Gastrocnemius medialis (tissue), 4 donors: ENCODE measurements around the gene OGT. TPM values are rescaled to one million over a fixed set of nuclear protein-coding genes. Genes with fewer than 3 reads are reported as not detected.

Source experiments
- ATAC-seq, 2 donors: fragments of 150-250 bp; one replicate each; pipeline ENCODE4 v1.9.1; 2016
- DNase-seq, 2 donors: peaks; one replicate each; pipeline ENCODE4 v3.0.0-alpha.2; 2019
- H3K27ac ChIP-seq, 4 donors: fragments of 200-600 bp; sonication (generic); 1 replicate in 1 of 4; 2 replicates in 3 of 4; pipeline ENCODE4 v1.5.1; 2016 to 2018; ENCODE audit warnings: mild to moderate bottlenecking in 2 of 4, moderate library complexity in 1 of 4
- H3K27me3 ChIP-seq, 3 donors: fragments of 200-600 bp; sonication (generic) in 2 of 3; 1 replicate in 1 of 3; 2 replicates in 2 of 3; pipeline versions ENCODE4 v1.5.1 to v1.6.0; 2016 to 2019; ENCODE audit warnings: mild to moderate bottlenecking in 1 of 3, moderate library complexity in 1 of 3
- H3K36me3 ChIP-seq, 2 donors: fragments of 200-600 bp; sonication (generic) in 1 of 2; one replicate each; pipeline ENCODE4 v1.5.1; 2017 to 2018
- H3K4me1 ChIP-seq, 2 donors: fragments of 200-600 bp; sonication (generic) in 1 of 2; one replicate each; pipeline ENCODE4 v1.5.1; 2016 to 2017; ENCODE audit warnings: mild to moderate bottlenecking in 2 of 2
- H3K4me3 ChIP-seq, 4 donors: fragments of 200-600 bp; sonication (generic) in 3 of 4; 1 replicate in 1 of 4; 2 replicates in 3 of 4; pipeline ENCODE4 v1.5.1; 2016 to 2019; ENCODE audit warnings: mild to moderate bottlenecking in 2 of 4
- H3K9me3 ChIP-seq, 3 donors: fragments of 200-600 bp; sonication (generic) in 2 of 3; 1 replicate in 1 of 3; 2 replicates in 2 of 3; pipeline ENCODE4 v1.5.1; 2016 to 2019
- CTCF ChIP-seq, 5 experiments: fragments of 450-650 bp in 3 of 5; fragments of 200-600 bp in 2 of 5; sonication (generic) in 2 of 5; IDR thresholded peaks in 4 of 5; conservative IDR thresholded peaks in 1 of 5; 1 replicate in 4 of 5; 2 replicates in 1 of 5; pipeline ENCODE4 v1.5.1; 2016 to 2019; ENCODE audit warnings: antibody characterized with exemption in 5 of 5, mild to moderate bottlenecking in 3 of 5, moderate library complexity in 3 of 5
- POLR2A ChIP-seq, 2 donors: fragments of 450-650 bp; IDR thresholded peaks; one replicate each; pipeline ENCODE4 v1.6.1; 2017; ENCODE audit warnings: antibody characterized with exemption in 2 of 2, mild to moderate bottlenecking in 2 of 2, moderate library complexity in 2 of 2
- in situ Hi-C, 4 donors: fragments of 200-750 bp; cut with MboI; loops; one replicate each; pipeline versions ENCODE4 v1.15.0 to v1.8.0; 2017; ENCODE audit warnings: low sequenced_read_pairs in 4 of 4
- intact Hi-C: fragments of 100-400 bp; cut with DNase I; formaldehyde crosslinking; loops from one replicate; pipeline ENCODE4 v1.15.1; 2023; ENCODE audit warnings: low total_unique reads
- total RNA-seq, 4 donors: library from RNA; depleted of rRNA; stranded (reverse); fragments of >200 nt; gene quantifications; one replicate each; pipeline versions ENCODE4 v1.1.0 to v1.2.3, GENCODE V29; 2016

The OGT gene
- 100 to 1,000 TPM in 1 of 4 donors, 10 to 100 TPM in 3; 34.5 to 146 (median 62.1) TPM for total RNA-seq

GRCh38 chrX:71532753-71533425 is at the start of gene OGT:
Gene OGT (plus strand): TSS chrX:71533104. CDS start chrX:71533300, 196 bp downstream.
- ATAC-seq: peak; percentile 83 to 88
- intact Hi-C loops (loop anchor here (1.0 to 5.0 kb wide), 4 partner anchors 18 to 250 kb away; partner anchors contain the start of genes NONO and TAF1), in situ Hi-C loops (no loop called here)
- DNase-seq: peak; percentile 94 to 96
- TF ChIP-seq POLR2A (IDR thresholded peaks at IDR 0.05) (peak; percentile 73 to 81), CTCF (IDR thresholded peaks at IDR 0.05 in 4 of 5, conservative IDR thresholded peaks at IDR 0.05 in 1 of 5) (peak in 1 of 5 experiments; percentile 7)
- H3K36me3 ChIP-seq: no peaks in the 10 kb centered on the region
- peak within 1 kb of the TSS; percentile 78 to 95 (median 90) for H3K27ac ChIP-seq
- H3K4me3 ChIP-seq: peak within 1 kb of the TSS; percentile 69 to 87 (median 78)
- H3K27me3 ChIP-seq: no peaks in the 10 kb centered on the region
- peaks cover 1 to 4% of the 10 kb centered on the region in 2 donors for H3K4me1 ChIP-seq
- no peaks in the 10 kb centered on the region for H3K9me3 ChIP-seq

- intact Hi-C loops: no loop called here
- Histone ChIP-seq H3K27me3 (no peaks in the 10 kb centered on the region), H3K4me1 (no peaks in the 10 kb centered on the region), H3K9me3 (no peaks in the 10 kb centered on the region), H3K27ac (no peak overlapping the region), H3K36me3 (no peaks in the 10 kb centered on the region), H3K4me3 (no peak overlapping the region)
- TF ChIP-seq CTCF (IDR thresholded peaks at IDR 0.05 in 4 of 5, conservative IDR thresholded peaks at IDR 0.05 in 1 of 5): no peak
- no peak for ATAC-seq
- in situ Hi-C loops: no loop called here
- DNase-seq: no peak
Measured at GRCh38 chrX:71487814-71488213, 45.1 kb upstream of the OGT start.

- Histone ChIP-seq H3K36me3 (no peaks in the 10 kb centered on the region), H3K27me3 (no peaks in the 10 kb centered on the region), H3K27ac (no peak overlapping the region), H3K4me1 (no peaks in the 10 kb centered on the region), H3K9me3 (no peaks in the 10 kb centered on the region), H3K4me3 (no peak overlapping the region)
- TF ChIP-seq CTCF (IDR thresholded peaks at IDR 0.05 in 4 of 5, conservative IDR thresholded peaks at IDR 0.05 in 1 of 5): no peak
- TF ChIP-seq POLR2A (IDR thresholded peaks at IDR 0.05): no peak
- intact Hi-C loops (no loop called here), in situ Hi-C loops (no loop called here)
- ATAC-seq (no peak), DNase-seq (no peak)
Measured at GRCh38 chrX:71489540-71489939, 43.4 kb upstream of the OGT start.

- peak; percentile 26 to 51 for DNase-seq
- Histone ChIP-seq H3K27me3 (no peaks in the 10 kb centered on the region), H3K9me3 (no peaks in the 10 kb centered on the region), H3K27ac (peak overlapping the region; percentile 44 to 68 (median 63)), H3K4me1 (no peaks in the 10 kb centered on the region), H3K4me3 (peak overlapping the region; percentile 57 to 65 (median 58)), H3K36me3 (no peaks in the 10 kb centered on the region)
- TF ChIP-seq POLR2A (IDR thresholded peaks at IDR 0.05): peak in 1 of 2 donors; percentile 14
- no peak for TF ChIP-seq CTCF (IDR thresholded peaks at IDR 0.05 in 4 of 5, conservative IDR thresholded peaks at IDR 0.05 in 1 of 5)
- intact Hi-C loops (loop anchor here (5.0 kb wide), 1 partner anchor 40 kb away; the partner anchor contains the start of gene OGT), in situ Hi-C loops (no loop called here)
- peak; percentile 77 to 85 for ATAC-seq
Measured at GRCh38 chrX:71492231-71493065, 40.5 kb upstream of the OGT start.
